HG02973 (cell line): Measurements from ENCODE around the gene EGFR.

Experiments
- ATAC-seq: cut with Tn5 transposase; IDR thresholded peaks from one replicate; pipeline ENCODE4 v1.9.1; 2021; ENCODE audit warnings: moderate library complexity; ENCODE audit not compliant: unreplicated experiment

EGFR gene

GRCh38 chr7:55099821-55100543 lies 81.2 kb downstream of the EGFR start:
- ATAC-seq = no peak

GRCh38 chr7:55100544-55101327 lies 81.9 kb downstream of the EGFR start:
- ATAC-seq = no peak

- no peak for ATAC-seq
These were observed 82.5 kb downstream of the EGFR start for GRCh38 chr7:55101359-55101758.

GRCh38 chr7:55104123-55104522 lies 85.3 kb downstream of the EGFR start:
- ATAC-seq = no peak

GRCh38 chr7:55104712-55105433 lies 86.1 kb downstream of the EGFR start:
- ATAC-seq = no peak

DNA sequence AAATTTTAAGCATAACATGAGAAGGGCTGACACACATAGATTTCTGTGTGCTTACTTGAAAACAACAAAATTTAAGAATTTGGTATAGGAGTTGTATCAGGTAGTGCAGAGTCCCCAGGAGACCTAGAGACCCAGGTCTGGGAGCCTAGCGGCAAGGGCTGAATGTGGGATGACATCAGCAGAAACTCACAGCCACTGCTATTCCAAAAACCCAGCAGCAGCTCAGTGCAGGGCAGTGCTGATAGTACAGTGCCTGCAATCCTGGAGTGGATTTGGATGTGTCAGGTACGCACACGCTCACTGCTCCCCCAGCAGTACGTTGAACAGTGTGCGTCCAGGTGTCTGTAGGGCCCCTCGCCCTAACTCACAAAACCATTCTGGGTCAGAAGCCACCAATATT lies 87.1 kb downstream of the EGFR start:
- no peak for ATAC-seq

DNA sequence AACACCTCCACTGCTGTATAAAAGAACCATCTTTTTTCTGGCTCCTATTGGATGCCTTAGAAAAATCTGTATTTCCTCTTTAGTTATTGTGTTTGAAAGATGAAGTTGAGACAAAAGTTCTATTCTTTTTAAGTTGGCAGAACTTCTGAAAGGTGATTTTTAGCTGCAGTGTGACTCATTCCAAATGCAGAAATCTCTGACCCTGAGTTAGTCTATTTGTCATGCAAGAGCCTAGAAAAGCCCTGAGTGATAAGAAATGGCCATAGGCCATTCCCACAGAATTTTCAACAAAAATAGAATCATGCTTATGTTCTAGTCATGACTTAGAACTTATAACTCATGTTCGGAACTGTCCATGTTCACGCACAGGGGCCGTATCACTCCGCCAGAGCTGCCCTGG lies 89.1 kb downstream of the EGFR start:
- ATAC-seq = no peak

GRCh38 chr7:55108401-55108800 lies 89.6 kb downstream of the EGFR start:
- ATAC-seq = no peak

- ATAC-seq = no peak
These were observed 90.0 kb downstream of the EGFR start for GRCh38 chr7:55108818-55109217.

- no peak for ATAC-seq
These were observed 90.8 kb downstream of the EGFR start for GRCh38 chr7:55109404-55110167.

DNA sequence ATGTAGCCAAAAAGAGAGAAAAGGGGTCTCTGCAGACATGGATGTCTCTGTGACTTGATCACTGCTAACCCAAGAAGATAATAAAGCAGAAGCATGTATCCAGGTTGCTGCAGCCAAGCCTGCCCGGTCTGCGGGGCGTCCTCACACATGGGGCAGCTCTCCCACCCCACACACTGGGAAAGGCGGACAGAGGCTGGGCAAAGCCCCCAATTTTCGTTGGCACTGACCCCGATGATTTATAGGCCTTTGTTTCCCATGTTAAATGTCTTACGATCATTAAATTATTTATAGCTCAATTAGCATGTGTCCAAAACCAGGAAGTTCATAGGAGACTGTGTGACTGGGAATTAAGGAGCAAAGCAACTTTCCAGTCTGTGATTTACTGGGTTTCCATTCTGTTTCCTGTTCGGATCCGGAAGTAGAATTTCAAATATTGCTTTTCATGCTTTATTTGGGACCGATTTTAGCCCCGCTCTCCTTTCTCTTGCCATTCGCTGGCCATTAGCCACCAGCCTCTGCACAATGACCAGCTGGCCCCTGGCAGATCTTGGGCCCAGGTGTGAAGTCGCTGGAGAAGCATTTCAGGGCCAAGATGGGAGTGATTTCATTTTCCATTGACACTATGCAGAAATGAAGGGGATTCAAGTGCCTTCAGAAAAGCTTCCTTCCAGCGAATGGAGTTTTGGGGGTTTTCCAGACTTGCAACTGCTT lies 91.6 kb downstream of the EGFR start:
- ATAC-seq = no peak

DNA sequence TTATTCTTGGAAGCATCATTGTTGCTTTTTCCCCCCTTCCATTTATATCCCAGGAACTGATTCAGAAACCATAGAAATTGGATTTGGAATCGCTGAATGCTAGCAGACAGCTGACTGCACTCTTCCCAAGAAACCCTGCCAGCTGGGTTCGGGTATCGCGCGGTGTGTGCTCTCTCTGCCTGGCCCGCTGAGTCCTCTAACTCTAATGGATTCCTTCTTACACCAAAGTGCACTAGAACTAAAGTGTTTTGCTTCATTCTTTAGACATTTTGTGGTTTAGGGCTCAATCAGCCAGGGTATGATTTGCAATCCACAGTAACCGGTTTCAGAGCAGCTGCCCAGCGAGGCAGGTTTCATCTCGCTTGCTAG lies 92.2 kb downstream of the EGFR start:
- ATAC-seq = no peak

GRCh38 chr7:55112056-55112455 lies 93.2 kb downstream of the EGFR start:
- no peak for ATAC-seq

- ATAC-seq = no peak
These were observed 95.1 kb downstream of the EGFR start for GRCh38 chr7:55113760-55114540.

- no peak for ATAC-seq
These were observed 98.5 kb downstream of the EGFR start for GRCh38 chr7:55117286-55117685.

DNA sequence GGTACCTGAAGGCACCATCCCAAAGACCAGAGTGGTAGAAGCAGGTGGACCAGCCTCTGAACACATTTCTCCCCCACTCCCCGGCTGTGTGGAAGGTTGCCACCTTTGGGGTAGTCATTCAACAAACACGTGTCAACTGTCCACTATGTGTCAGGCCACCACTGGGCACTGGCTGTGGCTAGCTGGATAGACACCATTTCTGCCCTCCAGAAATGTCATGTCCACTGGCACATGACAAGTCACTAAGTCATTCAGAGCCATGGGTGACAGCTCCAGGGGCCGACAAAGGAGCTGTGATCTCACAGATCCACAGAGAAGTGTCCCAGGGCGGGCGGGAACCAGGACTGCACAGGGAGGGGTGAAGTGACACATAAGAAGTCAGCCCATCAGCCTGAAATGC lies 99.6 kb downstream of the EGFR start:
- ATAC-seq = no peak

DNA sequence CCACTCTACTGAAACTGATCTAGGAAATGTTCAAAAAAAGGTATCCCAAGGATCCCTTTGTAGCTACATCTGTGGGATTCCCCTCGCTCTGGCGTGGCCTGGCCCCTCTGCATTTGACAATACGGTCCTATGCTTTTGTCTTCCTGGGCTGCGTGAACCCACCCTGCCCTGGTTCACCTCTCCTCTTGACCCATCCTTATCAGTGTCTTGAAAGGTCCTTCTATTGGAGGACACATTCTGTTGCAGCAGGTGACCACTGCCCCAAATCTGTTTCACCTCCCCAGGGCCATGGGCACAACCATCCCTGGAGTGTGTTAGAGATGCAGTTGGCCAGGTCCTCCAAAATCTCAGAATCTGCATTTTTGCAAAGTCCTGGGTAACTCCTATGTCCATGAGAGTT lies 100.8 kb downstream of the EGFR start:
- no peak for ATAC-seq

DNA sequence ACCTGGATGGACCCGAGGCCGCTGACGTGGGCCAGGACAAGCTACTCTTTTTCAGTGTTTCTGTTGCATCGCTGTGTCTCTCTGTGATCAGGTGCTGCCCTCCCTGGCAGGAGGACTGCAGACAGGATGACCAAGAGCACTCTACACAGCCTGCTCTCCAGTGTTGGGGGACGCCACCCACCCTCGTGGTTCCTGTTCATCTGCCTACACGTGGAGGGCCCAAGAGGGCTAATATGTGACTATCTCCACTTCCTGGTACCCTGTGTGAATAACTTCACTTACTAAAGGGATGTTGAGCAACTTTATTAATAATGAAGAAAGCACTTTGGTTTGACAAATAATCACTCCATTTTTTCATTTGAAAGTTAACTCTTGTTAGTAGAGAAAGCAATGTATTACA lies 101.3 kb downstream of the EGFR start:
- no peak for ATAC-seq

DNA sequence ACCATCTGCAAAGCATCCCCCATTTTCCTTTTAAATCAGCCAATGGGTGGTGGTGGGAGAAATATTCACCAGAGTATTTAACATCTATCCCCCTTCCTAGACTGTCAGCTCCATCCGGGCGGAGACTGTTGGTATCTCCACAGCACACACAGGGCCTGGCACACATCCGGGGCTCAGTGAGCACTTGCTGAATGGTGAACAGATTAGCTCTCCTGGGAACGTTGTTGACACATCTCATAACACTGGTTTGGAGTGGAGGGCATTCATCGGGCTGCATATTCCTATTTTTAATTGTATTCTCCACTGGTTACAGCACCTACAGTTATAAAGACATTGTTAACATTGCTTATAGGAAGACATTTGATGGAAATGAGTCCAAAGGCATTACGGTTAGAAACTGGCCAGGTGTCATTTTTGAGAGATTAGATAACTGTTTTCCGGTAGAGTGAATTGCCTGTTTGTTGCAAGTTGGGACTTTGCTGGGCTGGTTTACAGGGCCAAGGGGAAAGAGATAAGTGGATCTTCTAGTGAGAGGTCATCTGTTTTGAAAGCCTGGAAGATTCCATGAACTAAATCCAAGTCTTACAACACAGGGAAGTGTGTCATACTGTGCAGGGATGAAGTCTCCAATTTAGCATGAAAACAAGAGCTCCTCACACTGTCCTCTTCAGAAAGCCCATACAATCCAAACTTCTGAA lies 101.8 kb downstream of the EGFR start:
- no peak for ATAC-seq
